WTC11 (cell line): ENCODE data around the gene ASB15. TPM values are rescaled to one million over a fixed set of nuclear protein-coding genes. Genes with fewer than 3 reads are reported as not detected.

ENCODE experiments used
- ATAC-seq: fragments of 200-7000 bp; cut with Tn5 transposase; 2 replicates; pipeline ENCODE4 v1.10.0; 2021; ENCODE audit warnings: mild to moderate bottlenecking, moderate library complexity
- CTCF ChIA-PET: fragments of 300-600 bp; sonication (Branson Sonifier 250); formaldehyde crosslinking; loops from one replicate; lab custom pipeline; 2021; ENCODE audit warnings: antibody characterized with exemption; lab: Charles Lee
- POLR2A ChIA-PET: fragments of 350-600 bp; sonication (Branson Sonifier 250); formaldehyde crosslinking; loops from one replicate; lab custom pipeline; 2021; ENCODE audit warnings: antibody characterized with exemption; lab: Charles Lee
- DNase-seq: peaks from one replicate; pipeline ENCODE4 v3.0.0; 2021; ENCODE audit warnings: low spot score
- H3K27ac Mint-ChIP-seq: 2 replicates; pipeline ENCODE4 v1.8.0; 2021; ENCODE audit warnings: mixed read lengths
- H3K27me3 Mint-ChIP-seq: 2 replicates; pipeline ENCODE4 v1.8.0; 2021; ENCODE audit warnings: low read depth, mild to moderate bottlenecking, moderate library complexity, mixed read lengths
- H3K36me3 Mint-ChIP-seq: 2 replicates; pipeline ENCODE4 v1.8.0; 2021; ENCODE audit warnings: mixed read lengths
- H3K4me1 Mint-ChIP-seq: 2 replicates; pipeline ENCODE4 v1.8.0; 2022; ENCODE audit warnings: mixed read lengths
- H3K4me3 Mint-ChIP-seq: 2 replicates; pipeline ENCODE4 v1.8.0; 2021; ENCODE audit warnings: mild to moderate bottlenecking, moderate library complexity, mixed read lengths
- H3K9me3 Mint-ChIP-seq: 2 replicates; pipeline ENCODE4 v1.8.0; 2021; ENCODE audit warnings: mixed read lengths
- ATF6 ChIP-seq: sonication (generic); formaldehyde crosslinking; IDR thresholded peaks from 2 replicates; pipeline ENCODE4 v1.8.1; 2023; ENCODE audit warnings: mild to moderate bottlenecking, missing genetic modification reagents
- E2F4 ChIP-seq: sonication (generic); formaldehyde crosslinking; IDR thresholded peaks from 2 replicates; pipeline ENCODE4 v1.8.1; 2022; ENCODE audit warnings: low read depth, mild to moderate bottlenecking, moderate library complexity, missing genetic modification reagents, borderline replicate concordance
- ELF4 ChIP-seq: sonication (generic); formaldehyde crosslinking; IDR thresholded peaks from 2 replicates; pipeline ENCODE4 v1.8.1; 2022; ENCODE audit warnings: low read depth, mild to moderate bottlenecking, moderate library complexity, missing genetic modification reagents
- GRHL2 ChIP-seq: fragments of 250-450 bp; sonication (Bioruptor Pico); IDR thresholded peaks from 2 replicates; pipeline ENCODE4 v1.8.0; 2022; ENCODE audit warnings: mild to moderate bottlenecking, moderate library complexity; ENCODE audit not compliant: insufficient replicate concordance, severe bottlenecking
- JAZF1 ChIP-seq: fragments of 250-450 bp; sonication (Bioruptor Pico); IDR thresholded peaks from 2 replicates; pipeline ENCODE4 v1.9.0; 2021; ENCODE audit warnings: moderate library complexity, mild to moderate bottlenecking, inconsistent platforms
- JUN ChIP-seq: sonication (generic); formaldehyde crosslinking; IDR thresholded peaks from 2 replicates; pipeline ENCODE4 v1.8.0; 2023; ENCODE audit warnings: mild to moderate bottlenecking, missing genetic modification reagents
- KAT7 ChIP-seq: sonication (generic); formaldehyde crosslinking; IDR thresholded peaks from 2 replicates; pipeline ENCODE4 v1.8.1; 2023; ENCODE audit warnings: missing genetic modification reagents, mild to moderate bottlenecking, borderline replicate concordance
- NR3C1 ChIP-seq: sonication (generic); formaldehyde crosslinking; conservative IDR thresholded peaks from 2 replicates; pipeline ENCODE4 v1.8.1; 2023; ENCODE audit warnings: low read depth, mild to moderate bottlenecking, missing genetic modification reagents
- SOX15 ChIP-seq: fragments of 250-450 bp; sonication (Bioruptor Pico); IDR thresholded peaks from 2 replicates; pipeline ENCODE4 v1.9.0; 2021; ENCODE audit warnings: mild to moderate bottlenecking
- ZMAT4 ChIP-seq: fragments of 250-450 bp; sonication (Bioruptor Pico); IDR thresholded peaks from 2 replicates; pipeline ENCODE4 v1.9.0; 2021; ENCODE audit warnings: mild to moderate bottlenecking
- ZNF281 ChIP-seq: sonication (generic); formaldehyde crosslinking; IDR thresholded peaks from 2 replicates; pipeline ENCODE4 v1.8.0; 2023; ENCODE audit warnings: mild to moderate bottlenecking, missing genetic modification reagents
- ZNF512 ChIP-seq: sonication (generic); formaldehyde crosslinking; IDR thresholded peaks from 2 replicates; pipeline ENCODE4 v1.8.1; 2022; ENCODE audit warnings: missing genetic modification reagents, borderline replicate concordance
- ZNF532 ChIP-seq: fragments of 250-450 bp; sonication (Bioruptor Pico); IDR thresholded peaks from 2 replicates; pipeline ENCODE4 v1.9.0; 2021; ENCODE audit warnings: mild to moderate bottlenecking, borderline replicate concordance
- total RNA-seq: library from RNA; stranded (reverse); gene quantifications from 3 replicates; pipeline ENCODE4 v1.2.3, GENCODE V29; 2021
- TF ChIP-seq, protein P1 (sequence below): fragments of 250-450 bp; sonication (Bioruptor Pico); IDR thresholded peaks from 2 replicates; pipeline ENCODE4 v1.9.0; 2021; ENCODE audit warnings: mild to moderate bottlenecking

ASB15 gene
- total RNA-seq, 1 experiment from 2014 or later = not detected

GRCh38 chr7:123665157-123665556 is 63.5 kb downstream of the ASB15 start (continued):
- no peak for TF ChIP-seq ZNF512 (CRISPR knock-in tag)
- no peak for TF ChIP-seq SOX15
- TF ChIP-seq KAT7 = no peak
- no peak for TF ChIP-seq ELF4 (CRISPR knock-in tag)
- TF ChIP-seq JAZF1 (CRISPR knock-in tag) = no peak

GRCh38 chr7:123665896-123666295 is 64.3 kb downstream of the ASB15 start:
- no peak for TF ChIP-seq ZNF512 (CRISPR knock-in tag)
- TF ChIP-seq ZNF532 (CRISPR knock-in tag) = no peak
- TF ChIP-seq ZNF281 (CRISPR knock-in tag) = no peak
- no peak for TF ChIP-seq GRHL2 (CRISPR knock-in tag)
- no peak for TF ChIP-seq JUN
- TF ChIP-seq ZMAT4 (CRISPR knock-in tag) = no peak
- TF ChIP-seq, protein P1, sequence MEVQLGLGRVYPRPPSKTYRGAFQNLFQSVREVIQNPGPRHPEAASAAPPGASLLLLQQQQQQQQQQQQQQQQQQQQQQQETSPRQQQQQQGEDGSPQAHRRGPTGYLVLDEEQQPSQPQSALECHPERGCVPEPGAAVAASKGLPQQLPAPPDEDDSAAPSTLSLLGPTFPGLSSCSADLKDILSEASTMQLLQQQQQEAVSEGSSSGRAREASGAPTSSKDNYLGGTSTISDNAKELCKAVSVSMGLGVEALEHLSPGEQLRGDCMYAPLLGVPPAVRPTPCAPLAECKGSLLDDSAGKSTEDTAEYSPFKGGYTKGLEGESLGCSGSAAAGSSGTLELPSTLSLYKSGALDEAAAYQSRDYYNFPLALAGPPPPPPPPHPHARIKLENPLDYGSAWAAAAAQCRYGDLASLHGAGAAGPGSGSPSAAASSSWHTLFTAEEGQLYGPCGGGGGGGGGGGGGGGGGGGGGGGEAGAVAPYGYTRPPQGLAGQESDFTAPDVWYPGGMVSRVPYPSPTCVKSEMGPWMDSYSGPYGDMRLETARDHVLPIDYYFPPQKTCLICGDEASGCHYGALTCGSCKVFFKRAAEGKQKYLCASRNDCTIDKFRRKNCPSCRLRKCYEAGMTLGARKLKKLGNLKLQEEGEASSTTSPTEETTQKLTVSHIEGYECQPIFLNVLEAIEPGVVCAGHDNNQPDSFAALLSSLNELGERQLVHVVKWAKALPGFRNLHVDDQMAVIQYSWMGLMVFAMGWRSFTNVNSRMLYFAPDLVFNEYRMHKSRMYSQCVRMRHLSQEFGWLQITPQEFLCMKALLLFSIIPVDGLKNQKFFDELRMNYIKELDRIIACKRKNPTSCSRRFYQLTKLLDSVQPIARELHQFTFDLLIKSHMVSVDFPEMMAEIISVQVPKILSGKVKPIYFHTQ (CRISPR knock-in tag) = no peak
- no peak for TF ChIP-seq ATF6 (CRISPR knock-in tag)
- TF ChIP-seq NR3C1 (CRISPR knock-in tag) = no peak
- no peak for TF ChIP-seq E2F4
- ChIA-PET CTCF (interaction anchor here (1.0 to 1.1 kb wide), 2 partner anchors 17 to 36 kb away, joined by 4 read pairs; no protein-coding TSS in a partner anchor), POLR2A (no interaction called here)
- no peaks in the 10 kb centered on the region for H3K36me3 Mint-ChIP-seq
- H3K4me3 Mint-ChIP-seq = no peak overlapping the region
- no peaks in the 10 kb centered on the region for H3K27me3 Mint-ChIP-seq
- DNase-seq = no peak
- ATAC-seq = no peak; the same call in 1 of the 2 replicates
- H3K4me1 Mint-ChIP-seq = peaks cover 26% of the 10 kb centered on the region
- H3K9me3 Mint-ChIP-seq = peaks cover 8% of the 10 kb centered on the region; the same call in 1 of the 2 replicates
- no peak overlapping the region for H3K27ac Mint-ChIP-seq
